ENCODE results near the gene TACR2.

GRCh38 chr10:69375307-69376151 is 41.2 kb downstream of the TACR2 start:
- TF ChIP-seq CTCF (IDR thresholded peaks at IDR 0.05) (no peak), POLR2A (IDR thresholded peaks at IDR 0.05) (no peak), POLR2AphosphoS5 (IDR thresholded peaks at IDR 0.05) (peak in 2 of 3 donors; percentile 1 to 5)
